Renal pelvis (tissue), 12 donors: ENCODE results near the gene PIGM. TPM values are rescaled to one million over a fixed set of nuclear protein-coding genes. Genes with fewer than 3 reads are reported as not detected.

ENCODE experiments used
- DNase-seq: peaks from one replicate; pipeline ENCODE4 v3.0.0-alpha.2; 2013
- long read RNA-seq, 16 experiments: transcript quantifications; one replicate each; lab custom pipeline, GENCODE V29; 2026
- polyA plus RNA-seq, 3 donors: library from polyadenylated mRNA; unstranded; fragments of 120-200 nt; gene quantifications; one replicate each; pipeline ENCODE4 v1.2.1, GENCODE V29; 2013; ENCODE audit not compliant: insufficient read length in 3 of 3

PIGM gene
- 10 to 100 TPM in 2 of 3 donors, 1 to 10 TPM in 1; 9.6 to 14.0 (median 13.6) TPM for polyA plus RNA-seq
- long read RNA-seq, donor 1, full-length matches to known transcripts = 15 of 15 reads
- long read RNA-seq, donor 1, partial matches to known transcripts = 0 of 15 reads
- long read RNA-seq, donor 1, other reads (novel, unspliced or antisense) = 0 of 15 reads
- long read RNA-seq, donor 2, full-length matches to known transcripts = 36 of 36 reads
- long read RNA-seq, donor 2, partial matches to known transcripts = 0 of 36 reads
- long read RNA-seq, donor 2, other reads (novel, unspliced or antisense) = 0 of 36 reads
- long read RNA-seq, donor 3, full-length matches to known transcripts = 32 of 32 reads
- long read RNA-seq, donor 3, partial matches to known transcripts = 0 of 32 reads
- long read RNA-seq, donor 3, other reads (novel, unspliced or antisense) = 0 of 32 reads
- long read RNA-seq, donor 4, full-length matches to known transcripts = 30 of 30 reads
- long read RNA-seq, donor 4, partial matches to known transcripts = 0 of 30 reads
- long read RNA-seq, donor 4, other reads (novel, unspliced or antisense) = 0 of 30 reads
- long read RNA-seq, donor 5, full-length matches to known transcripts = 19 of 19 reads
- long read RNA-seq, donor 5, partial matches to known transcripts = 0 of 19 reads
- long read RNA-seq, donor 5, other reads (novel, unspliced or antisense) = 0 of 19 reads
- long read RNA-seq, donor 6, full-length matches to known transcripts = 45 of 45 reads
- long read RNA-seq, donor 6, partial matches to known transcripts = 0 of 45 reads
- long read RNA-seq, donor 6, other reads (novel, unspliced or antisense) = 0 of 45 reads
- long read RNA-seq, donor 7, full-length matches to known transcripts = 57 of 57 reads
- long read RNA-seq, donor 7, partial matches to known transcripts = 0 of 57 reads
- long read RNA-seq, donor 7, other reads (novel, unspliced or antisense) = 0 of 57 reads
- long read RNA-seq, donor 8, full-length matches to known transcripts = 21 of 21 reads
- long read RNA-seq, donor 8, partial matches to known transcripts = 0 of 21 reads
- long read RNA-seq, donor 8, other reads (novel, unspliced or antisense) = 0 of 21 reads
- long read RNA-seq, donor 9, full-length matches to known transcripts = 48 of 48 reads
- long read RNA-seq, donor 9, partial matches to known transcripts = 0 of 48 reads
- long read RNA-seq, donor 9, other reads (novel, unspliced or antisense) = 0 of 48 reads
- long read RNA-seq, donor 10, full-length matches to known transcripts = 36 of 36 reads
- long read RNA-seq, donor 10, partial matches to known transcripts = 0 of 36 reads
- long read RNA-seq, donor 10, other reads (novel, unspliced or antisense) = 0 of 36 reads
- long read RNA-seq, donor 11, full-length matches to known transcripts = 29 of 29 reads
- long read RNA-seq, donor 11, partial matches to known transcripts = 0 of 29 reads
- long read RNA-seq, donor 11, other reads (novel, unspliced or antisense) = 0 of 29 reads
- long read RNA-seq, donor 12, full-length matches to known transcripts = 51 of 51 reads
- long read RNA-seq, donor 12, partial matches to known transcripts = 0 of 51 reads
- long read RNA-seq, donor 12, other reads (novel, unspliced or antisense) = 0 of 51 reads
- long read RNA-seq, donor 13, full-length matches to known transcripts = 45 of 45 reads
- long read RNA-seq, donor 13, partial matches to known transcripts = 0 of 45 reads
- long read RNA-seq, donor 13, other reads (novel, unspliced or antisense) = 0 of 45 reads
- long read RNA-seq, donor 14 = 0 reads
- long read RNA-seq, donor 15, full-length matches to known transcripts = 44 of 44 reads
- long read RNA-seq, donor 15, partial matches to known transcripts = 0 of 44 reads
- long read RNA-seq, donor 15, other reads (novel, unspliced or antisense) = 0 of 44 reads
- long read RNA-seq, donor 16, full-length matches to known transcripts = 32 of 32 reads
- long read RNA-seq, donor 16, partial matches to known transcripts = 0 of 32 reads
- long read RNA-seq, donor 16, other reads (novel, unspliced or antisense) = 0 of 32 reads

- DNase-seq = peak; percentile 95
Measured at GRCh38 chr1:160031365-160032164, at the start of gene PIGM. Gene PIGM (minus strand): TSS chr1:160031990. CDS start chr1:160031739, 251 bp downstream.

DNA sequence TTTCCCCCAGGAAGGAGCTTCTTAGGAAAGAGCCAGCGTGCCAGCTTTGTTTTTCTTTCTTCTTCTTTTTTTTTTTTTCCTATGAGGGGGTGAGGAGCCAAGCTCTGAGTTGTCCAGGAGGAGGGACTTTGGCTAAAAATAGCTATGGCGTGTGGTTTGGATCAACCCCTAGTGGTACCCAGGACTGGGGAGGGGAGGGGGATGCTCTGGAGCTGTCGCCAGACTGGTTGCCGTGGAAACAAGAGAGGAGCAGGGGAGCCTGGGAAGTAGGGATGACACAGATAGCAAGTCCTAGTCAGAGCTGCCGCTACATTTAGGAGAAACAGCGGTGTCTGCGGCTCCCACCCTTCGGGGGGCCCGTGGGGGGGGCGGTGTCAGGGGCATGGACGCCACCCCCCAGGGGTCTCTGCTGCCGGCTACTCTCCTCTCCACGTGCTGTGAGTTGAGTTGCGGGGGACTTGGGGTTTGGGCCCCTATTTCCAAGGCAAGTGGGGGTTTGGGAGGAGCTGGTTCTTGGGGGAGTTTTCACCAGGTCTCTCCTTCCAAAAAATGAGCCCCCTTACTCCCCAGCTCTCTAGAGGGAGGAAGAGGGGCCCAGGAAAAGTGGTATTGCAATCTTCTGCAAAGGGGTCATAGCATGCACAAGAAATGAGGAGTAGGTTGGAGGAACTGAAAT lies 49.6 kb upstream of the PIGM start, which contains the start of gene KCNJ9:
Gene KCNJ9, plus strand, starts transcription at position 278 of the 676 bp plus-strand sequence. CDS start 2,493 bp downstream, outside the sequence.
- no peak for DNase-seq

GRCh38 chr1:160080381-160081100 lies 48.8 kb upstream of the PIGM start:
- DNase-seq = no peak

- no peak for DNase-seq
Measured at GRCh38 chr1:160079448-160079847, 47.7 kb upstream of the PIGM start.

GRCh38 chr1:160078512-160079195 lies 46.9 kb upstream of the PIGM start:
- no peak for DNase-seq

DNA sequence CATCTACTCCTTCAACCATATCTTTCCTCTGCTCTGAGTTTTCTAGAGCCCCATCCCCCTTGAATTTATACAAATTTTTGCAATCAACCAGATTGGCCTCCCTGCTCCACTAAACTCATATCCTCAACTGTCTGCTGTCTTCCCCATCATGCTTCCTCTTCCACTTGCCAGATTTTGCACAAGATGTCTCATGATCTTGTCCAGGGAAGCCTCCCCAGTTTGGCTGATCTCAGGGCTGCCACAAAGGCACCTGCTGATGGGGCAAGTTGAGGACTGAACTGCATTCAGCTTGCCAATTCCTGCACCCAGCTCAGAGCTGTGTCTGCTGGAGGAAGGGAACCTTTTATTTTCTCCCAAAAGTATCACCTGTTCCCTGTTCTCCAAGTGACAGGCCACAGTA lies 45.7 kb upstream of the PIGM start:
- no peak for DNase-seq

- no peak for DNase-seq
Measured at GRCh38 chr1:160076295-160076694, 44.5 kb upstream of the PIGM start.

- DNase-seq = no peak
Measured at GRCh38 chr1:160075836-160076235, 44.0 kb upstream of the PIGM start.

GRCh38 chr1:160074865-160075264 lies 43.1 kb upstream of the PIGM start:
- DNase-seq = no peak

DNA sequence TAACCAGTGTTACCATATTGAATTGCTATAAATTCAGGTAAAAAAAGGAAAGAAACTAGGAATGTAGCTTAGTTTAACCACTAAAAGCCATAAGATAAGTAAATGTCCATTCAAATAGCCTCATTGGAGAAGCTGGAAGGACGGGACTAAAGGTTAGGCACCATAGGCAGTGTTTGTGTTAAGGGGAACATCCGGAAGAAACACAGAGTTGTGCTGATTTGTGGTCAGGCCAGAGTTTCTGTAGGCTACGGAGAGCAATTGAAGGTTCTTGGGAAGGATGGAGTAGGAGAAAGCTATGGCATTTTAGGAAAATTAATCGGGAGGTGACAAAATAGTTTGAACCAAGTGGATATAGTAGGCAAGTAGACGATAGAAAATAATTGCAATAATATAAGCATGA lies 39.5 kb upstream of the PIGM start:
- DNase-seq = no peak

- peak; percentile 73 for DNase-seq
Measured at GRCh38 chr1:160070243-160071163, 38.7 kb upstream of the PIGM start.

DNA sequence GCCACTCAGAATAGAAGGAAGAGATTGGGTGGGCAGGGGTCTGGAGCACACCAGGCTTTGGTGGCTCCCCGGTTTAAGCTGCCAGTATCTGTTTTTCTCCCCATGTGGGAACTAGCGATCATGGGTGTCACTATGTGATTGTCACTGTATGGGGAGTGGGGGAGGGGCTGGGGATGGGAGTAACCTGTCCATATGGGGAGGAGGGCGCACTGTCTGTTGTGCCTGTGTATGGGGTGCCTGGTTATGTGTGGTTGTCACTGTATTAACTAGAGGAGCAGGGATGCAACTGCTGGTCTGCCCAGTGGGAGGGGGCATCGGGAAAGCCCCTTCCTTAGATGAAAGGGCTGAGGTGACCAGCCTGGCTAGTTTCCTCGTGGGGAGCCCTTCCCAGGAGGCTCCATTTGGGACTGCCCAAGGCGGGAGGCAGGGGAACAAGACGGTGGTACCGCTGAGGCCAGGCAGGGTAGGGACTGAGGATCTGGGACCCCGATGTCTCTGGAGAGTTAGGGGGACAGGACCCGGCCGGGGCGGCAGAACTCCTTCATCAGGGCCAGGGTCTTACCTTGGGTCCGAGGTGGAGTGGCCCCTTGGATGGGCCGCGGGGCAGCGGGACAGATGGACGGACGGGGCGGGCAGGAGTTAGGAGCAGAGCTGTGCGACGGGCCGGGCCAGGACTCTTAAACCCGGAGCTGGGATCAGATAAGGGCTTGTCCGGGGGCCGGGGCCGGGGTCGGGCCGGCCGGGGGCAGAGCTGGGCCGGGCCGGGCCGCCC lies 37.9 kb upstream of the PIGM start, which contains the start of gene KCNJ10:
Gene KCNJ10, minus strand, starts transcription at position 701 of the 772 bp plus-strand sequence. CDS start 27,628 bp downstream, outside the sequence.
- no peak for DNase-seq

DNA sequence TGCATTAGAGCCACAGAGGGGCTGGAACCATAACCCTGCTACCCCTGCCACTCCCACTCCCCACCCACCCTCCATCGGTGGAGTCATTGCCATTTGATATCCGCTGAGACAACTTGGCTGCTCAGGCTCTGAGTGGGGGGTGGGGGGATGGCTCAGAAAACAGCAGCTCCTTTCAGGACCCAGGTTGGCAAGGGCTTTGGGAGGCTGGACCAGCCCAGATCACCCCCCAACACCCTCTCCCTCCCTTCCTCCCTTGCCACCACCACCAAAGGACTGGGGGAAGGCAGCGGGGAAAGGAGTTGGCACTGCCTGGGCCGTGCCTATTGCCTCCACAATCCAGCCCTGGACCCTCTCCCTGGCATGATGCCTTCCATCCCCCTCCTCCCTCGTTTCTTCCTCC lies 36.4 kb upstream of the PIGM start:
- no peak for DNase-seq

- no peak for DNase-seq
Measured at GRCh38 chr1:160066829-160067745, 35.3 kb upstream of the PIGM start.
